HepG2 (cell line): ENCODE measurements around the gene PSMB8. TPM values are rescaled to one million over a fixed set of nuclear protein-coding genes. Genes with fewer than 3 reads are reported as not detected.

ENCODE experiments used
- ATAC-seq: fragments of 200-7000 bp; cut with Tn5 transposase; 3 replicates; pipeline ENCODE4 v1.9.1; 2020; ENCODE audit warnings: mild to moderate bottlenecking, moderate library complexity
- BruUV-seq: library from RNA; stranded (reverse); fragments of 400-500 nt; replicated peaks from 2 replicates; lab custom pipeline; 2021; lab: Mats Ljungman, UMichigan
- CTCF ChIA-PET: fragments of 300-600 bp; formaldehyde crosslinking; extraction: SDS; loops from one replicate; lab custom pipeline; 2021; ENCODE audit warnings: low total read pairs, inconsistent platforms, low intra/inter-chr PET ratio; lab: Yijun Ruan, JAX
- POLR2A ChIA-PET: fragments of 350-600 bp; sonication (Branson Sonifier 250); formaldehyde crosslinking; loops from one replicate; lab custom pipeline; 2020; ENCODE audit warnings: antibody characterized with exemption, inconsistent platforms; lab: Yijun Ruan, JAX
- DNase-seq: peaks from one replicate; pipeline ENCODE4 v3.0.0-alpha.2; 2015; ENCODE audit warnings: low spot score
- FAIRE-seq: peaks from 3 replicates; lab custom pipeline; 2011; peaks lifted over from hg19 to GRCh38; lab: Jason Lieb, UNC
- H2AFZ ChIP-seq: one replicate; pipeline ENCODE4 v1.6.1; 2011; ENCODE audit warnings: low read length, inconsistent platforms
- H3K27ac ChIP-seq: fragments of 300-600 bp; 3 replicates; pipeline ENCODE4 v1.8.0; 2011; ENCODE audit warnings: mixed run types, mild to moderate bottlenecking, mixed read lengths, low read length, inconsistent platforms; ENCODE audit not compliant: insufficient read depth; ENCODE audit errors: extremely low read length
- H3K27me3 ChIP-seq, 2 experiments: fragments of 200-600 bp in 1 of 2; 2 replicates in 1 of 2; 3 replicates in 1 of 2; pipeline versions ENCODE4 v1.6.0 to v1.8.0; 2011; ENCODE audit warnings: low read length in 2 of 2, mild to moderate bottlenecking in 2 of 2, moderate library complexity in 2 of 2, inconsistent platforms in 1 of 2; ENCODE audit not compliant: insufficient read depth in 2 of 2, control insufficient read depth in 1 of 2
- H3K36me3 ChIP-seq, 2 experiments: fragments of 200-600 bp in 1 of 2; replicated peaks in 1 of 2; 2 replicates in 1 of 2; 3 replicates in 1 of 2; pipeline versions ENCODE4 v1.5.1 to v1.8.0; 2011; ENCODE audit warnings: low read length in 2 of 2, inconsistent platforms in 1 of 2; ENCODE audit not compliant: insufficient read depth in 2 of 2, control insufficient read depth in 1 of 2
- H3K4me1 ChIP-seq: 2 replicates; pipeline ENCODE4 v1.5.1; 2012; ENCODE audit warnings: low read length, inconsistent platforms; ENCODE audit not compliant: insufficient read depth
- H3K4me2 ChIP-seq: 2 replicates; pipeline ENCODE4 v1.6.0; 2011; ENCODE audit warnings: low read depth, low read length, inconsistent platforms
- H3K4me3 ChIP-seq, 3 experiments: fragments of 200-600 bp in 1 of 3; sonication (generic), shearing (Covaris generic) in 1 of 3; replicated peaks in 1 of 3; 2 replicates each; pipeline ENCODE4 v1.5.1; 2011 to 2016; ENCODE audit warnings: low read length in 3 of 3, inconsistent platforms in 2 of 3, low read depth in 2 of 3, mild to moderate bottlenecking in 2 of 3, control low read depth in 1 of 3, mixed read lengths in 1 of 3; ENCODE audit not compliant: insufficient read depth in 1 of 3
- H3K79me2 ChIP-seq: one replicate; pipeline ENCODE4 v1.6.1; 2011; ENCODE audit warnings: low read length, inconsistent platforms; ENCODE audit not compliant: insufficient read depth
- H3K9ac ChIP-seq: 2 replicates; pipeline ENCODE4 v1.6.0; 2011; ENCODE audit warnings: mild to moderate bottlenecking, low read depth, low read length, inconsistent platforms; ENCODE audit not compliant: insufficient read depth
- H3K9me3 ChIP-seq: 2 replicates; pipeline ENCODE4 v1.5.1; 2012; ENCODE audit warnings: mild to moderate bottlenecking, low read length
- H4K20me1 ChIP-seq: 2 replicates; pipeline ENCODE4 v1.6.0; 2011; ENCODE audit warnings: inconsistent platforms, mild to moderate bottlenecking, low read length, moderate library complexity; ENCODE audit not compliant: insufficient read depth
- KMT2B ChIP-seq: IDR thresholded peaks from 2 replicates; pipeline ENCODE4 v1.6.1; 2016; ENCODE audit warnings: missing genetic modification reagents, missing compliant biosample characterization
- NR0B2 ChIP-seq: sonication (generic); formaldehyde crosslinking; IDR thresholded peaks from 2 replicates; pipeline ENCODE4 v1.4.0; 2020; ENCODE audit warnings: mild to moderate bottlenecking, missing genetic modification reagents
- SAFB2 ChIP-seq: sonication (generic); formaldehyde crosslinking; IDR thresholded peaks from 2 replicates; pipeline ENCODE4 v1.5.1; 2020; ENCODE audit warnings: missing genetic modification reagents, low read depth, mild to moderate bottlenecking, borderline replicate concordance
- STAG1 ChIP-seq: sonication (generic); formaldehyde crosslinking; IDR thresholded peaks from 2 replicates; pipeline ENCODE4 v1.4.0; 2020; ENCODE audit warnings: missing genetic modification reagents
- SYNCRIP ChIP-seq: fragments of 200-400 bp; formaldehyde crosslinking; IDR thresholded peaks from 2 replicates; pipeline ENCODE4 v1.6.1; 2018; ENCODE audit warnings: mild to moderate bottlenecking, low read depth, low read length; ENCODE audit not compliant: insufficient read depth
- ZBTB7B ChIP-seq: sonication (generic); formaldehyde crosslinking; IDR thresholded peaks from 2 replicates; pipeline ENCODE4 v1.4.0; 2020; ENCODE audit warnings: missing genetic modification reagents
- ZGPAT ChIP-seq: IDR thresholded peaks from 2 replicates; pipeline ENCODE4 v1.6.1; 2016; ENCODE audit warnings: mild to moderate bottlenecking
- ZNF12 ChIP-seq: sonication (generic); formaldehyde crosslinking; IDR thresholded peaks from 2 replicates; pipeline ENCODE4 v1.5.0; 2020; ENCODE audit warnings: missing genetic modification reagents
- ZNF263 ChIP-seq: sonication (generic); formaldehyde crosslinking; IDR thresholded peaks from 2 replicates; pipeline ENCODE4 v1.4.0; 2020; ENCODE audit warnings: missing genetic modification reagents
- ZNF780A ChIP-seq: sonication (generic); formaldehyde crosslinking; IDR thresholded peaks from 2 replicates; pipeline ENCODE4 v1.8.0; 2022; ENCODE audit warnings: mild to moderate bottlenecking, missing genetic modification reagents, moderate library complexity
- WGBS: methylation state at CpG from one replicate; pipeline ENCODE4 v1.1.6; 2017; ENCODE audit warnings: low lambda C conversion rate; 5-methylcytosine and 5-hydroxymethylcytosine counted together
- in situ Hi-C: cut with HindIII; loops from 2 replicates; pipeline ENCODE4 v1.10.0; 2017; ENCODE audit warnings: low pct_unique_long_range_greater_than_20kb; ENCODE audit not compliant: extremely low pct_ligation_motif_present
- intact Hi-C: fragments of 100-400 bp; cut with micrococcal nuclease; formaldehyde crosslinking; loops from one replicate; pipeline ENCODE4 v1.10.0; 2022; ENCODE audit not compliant: unreplicated experiment
- polyA plus RNA-seq, 8 experiments: library from polyadenylated mRNA; depleted of rRNA in 3 of 8; stranded (reverse) in 7 of 8; unstranded in 1 of 8; fragments of >200 nt; fragmentation: Illumina TruSeq in 4 of 8; extraction: Trizol in 4 of 8; gene quantifications; 2 replicates each; pipeline versions ENCODE4 v1.2.1 to v1.2.3, GENCODE V29; 2011 to 2016; ENCODE audit warnings: low read depth in 4 of 8, missing spikeins in 1 of 8, mixed read lengths in 1 of 8; ENCODE audit not compliant: insufficient read depth in 1 of 8
- total RNA-seq, 5 experiments: library from RNA; depleted of rRNA; stranded (reverse); fragments of >200 nt; fragmentation: Illumina TruSeq; extraction: Trizol; gene quantifications; 2 replicates each; pipeline ENCODE4 v1.2.3, GENCODE V29; 2016; ENCODE audit warnings: low read depth in 1 of 5

Gene PSMB8
- total and polyA plus RNA-seq, 2 of the 13 experiments (the other 11 are each of a cell fraction or from before 2014, with no cell fraction given) = 30.7 to 64.7 TPM

GRCh38 chr6:32829495-32829894 is 14.4 kb downstream of the PSMB8 start:
- H3K27ac ChIP-seq = no peak overlapping the region
- WGBS = 78% methylated on average over 7 of the region's 7 CpGs
- no peak for FAIRE-seq

GRCh38 chr6:32827025-32827424 is 16.8 kb downstream of the PSMB8 start:
- Histone ChIP-seq H3K27ac (no peak overlapping the region), H3K9ac (no peak overlapping the region), H3K9me3 (no peaks in the 10 kb centered on the region), H3K4me2 (no peak overlapping the region), H2AFZ (no peak overlapping the region), H3K79me2 (no peaks in the 10 kb centered on the region), H4K20me1 (no peaks in the 10 kb centered on the region), H3K36me3 (peaks cover 9 to 26% of the 10 kb centered on the region in 2 experiments; a peak in 4 of 5 replicates), H3K4me3 (no peak overlapping the region), H3K27me3 (no peaks in the 10 kb centered on the region), H3K4me1 (no peaks in the 10 kb centered on the region)
- ChIA-PET CTCF (no interaction called here), POLR2A (interaction anchor here (1.7 kb wide), 1 partner anchor 11 kb away, joined by 6 read pairs; the partner anchor contains the start of gene TAP2)
- WGBS = 88% methylated on average over 3 of the region's 3 CpGs
- FAIRE-seq = no peak
- DNase-seq = no peak
- in situ Hi-C loops (no loop called here), intact Hi-C loops (no loop called here)
- no peak for ATAC-seq
- TF ChIP-seq STAG1 (CRISPR knock-in tag) (no peak), ZNF780A (CRISPR knock-in tag) (no peak), NR0B2 (CRISPR knock-in tag) (no peak), ZBTB7B (CRISPR knock-in tag) (no peak), ZGPAT (CRISPR knock-in tag) (no peak), SYNCRIP (no peak), KMT2B (CRISPR knock-in tag) (no peak), ZNF12 (no peak)
- BruUV-seq = no TSS peak

More at GRCh38 chr6:32829495-32829894, 14.4 kb downstream of the PSMB8 start:
- intact Hi-C loops = no loop called here
- Histone ChIP-seq H3K9ac (no peak overlapping the region), H3K27me3 (no peaks in the 10 kb centered on the region), H3K4me2 (no peak overlapping the region), H2AFZ (no peak overlapping the region), H3K4me1 (no peaks in the 10 kb centered on the region), H4K20me1 (no peaks in the 10 kb centered on the region), H3K4me3 (no peak overlapping the region), H3K36me3 (peaks cover 11 to 26% of the 10 kb centered on the region in 2 experiments; a peak in 4 of 5 replicates), H3K9me3 (no peaks in the 10 kb centered on the region), H3K79me2 (no peaks in the 10 kb centered on the region)
- ChIA-PET CTCF (no interaction called here), POLR2A (interaction anchor here (1.2 kb wide), 1 partner anchor 9 kb away, joined by 3 read pairs; the partner anchor contains the start of gene TAP2)
- no TSS peak for BruUV-seq
- no peak for DNase-seq
- in situ Hi-C loops = no loop called here
- no peak; the same call in 2 of the 3 replicates for ATAC-seq
- no peak for TF ChIP-seq SAFB2 (CRISPR knock-in tag)
- peak; percentile 88 for TF ChIP-seq ZNF263 (CRISPR knock-in tag)
